ENCODE data around the gene KIAA0513. TPM values are rescaled to one million over a fixed set of nuclear protein-coding genes. Genes with fewer than 3 reads are reported as not detected.

Gene KIAA0513
- total RNA-seq, 4 donors from 2014 or later = 14.8 to 43.4 (median 28.5) TPM

DNA sequence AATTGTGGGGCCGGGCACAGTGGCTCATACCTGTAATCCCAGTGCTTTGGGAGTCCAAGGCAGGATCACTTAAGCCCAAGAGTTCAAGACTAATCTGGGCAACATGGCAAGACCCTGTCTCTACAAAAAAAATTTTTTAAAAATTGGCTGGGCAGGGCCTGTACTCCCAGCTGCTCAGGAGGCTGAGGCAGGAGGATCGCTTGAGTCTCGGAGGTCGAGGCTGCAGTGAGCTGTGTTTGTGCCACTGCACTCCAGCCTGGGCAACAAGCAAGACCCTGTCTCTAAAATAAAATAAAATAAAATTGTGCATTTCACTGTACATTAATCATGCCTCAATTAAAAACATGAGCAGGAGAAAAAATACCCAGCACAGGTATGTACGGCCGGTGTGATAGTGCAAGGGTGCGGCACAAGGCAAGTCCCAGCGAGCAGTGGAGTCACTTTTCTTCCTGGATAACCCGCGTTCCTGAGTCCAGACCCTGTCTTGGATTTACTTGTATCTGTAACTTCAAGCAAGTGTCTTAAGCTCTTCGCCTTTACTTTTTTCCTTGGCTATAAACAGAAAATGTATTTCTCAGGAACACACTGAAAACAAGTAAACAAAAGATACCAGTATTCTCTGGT is 27.6 kb upstream of the KIAA0513 start:
- H3K4me3 ChIP-seq = no peak overlapping the region
- H3K9me3 ChIP-seq = no peaks in the 10 kb centered on the region
- H3K36me3 ChIP-seq = peaks cover 0 to 10% of the 10 kb centered on the region in 2 donors
- H3K27ac ChIP-seq = peak overlapping the region; percentile 62 to 86 (median 82)
- 74% methylated on average over 7 to 11 of the region's 11 CpGs for WGBS, 2 donors (ENCODE audit: low coverage in 1 of 2)
- TF ChIP-seq EP300 (IDR thresholded peaks at IDR 0.05) = no peak
- TF ChIP-seq POLR2AphosphoS5 (IDR thresholded peaks at IDR 0.05) = no peak
- TF ChIP-seq, protein P1, sequence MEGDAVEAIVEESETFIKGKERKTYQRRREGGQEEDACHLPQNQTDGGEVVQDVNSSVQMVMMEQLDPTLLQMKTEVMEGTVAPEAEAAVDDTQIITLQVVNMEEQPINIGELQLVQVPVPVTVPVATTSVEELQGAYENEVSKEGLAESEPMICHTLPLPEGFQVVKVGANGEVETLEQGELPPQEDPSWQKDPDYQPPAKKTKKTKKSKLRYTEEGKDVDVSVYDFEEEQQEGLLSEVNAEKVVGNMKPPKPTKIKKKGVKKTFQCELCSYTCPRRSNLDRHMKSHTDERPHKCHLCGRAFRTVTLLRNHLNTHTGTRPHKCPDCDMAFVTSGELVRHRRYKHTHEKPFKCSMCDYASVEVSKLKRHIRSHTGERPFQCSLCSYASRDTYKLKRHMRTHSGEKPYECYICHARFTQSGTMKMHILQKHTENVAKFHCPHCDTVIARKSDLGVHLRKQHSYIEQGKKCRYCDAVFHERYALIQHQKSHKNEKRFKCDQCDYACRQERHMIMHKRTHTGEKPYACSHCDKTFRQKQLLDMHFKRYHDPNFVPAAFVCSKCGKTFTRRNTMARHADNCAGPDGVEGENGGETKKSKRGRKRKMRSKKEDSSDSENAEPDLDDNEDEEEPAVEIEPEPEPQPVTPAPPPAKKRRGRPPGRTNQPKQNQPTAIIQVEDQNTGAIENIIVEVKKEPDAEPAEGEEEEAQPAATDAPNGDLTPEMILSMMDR (IDR thresholded peaks at IDR 0.05) = no peak
- no peak for TF ChIP-seq POLR2A (IDR thresholded peaks at IDR 0.05)
- ATAC-seq = no peak
- H3K4me1 ChIP-seq = peaks cover 14 to 99% (median 61%) of the 10 kb centered on the region in 3 donors
- no peaks in the 10 kb centered on the region for H3K27me3 ChIP-seq

DNA sequence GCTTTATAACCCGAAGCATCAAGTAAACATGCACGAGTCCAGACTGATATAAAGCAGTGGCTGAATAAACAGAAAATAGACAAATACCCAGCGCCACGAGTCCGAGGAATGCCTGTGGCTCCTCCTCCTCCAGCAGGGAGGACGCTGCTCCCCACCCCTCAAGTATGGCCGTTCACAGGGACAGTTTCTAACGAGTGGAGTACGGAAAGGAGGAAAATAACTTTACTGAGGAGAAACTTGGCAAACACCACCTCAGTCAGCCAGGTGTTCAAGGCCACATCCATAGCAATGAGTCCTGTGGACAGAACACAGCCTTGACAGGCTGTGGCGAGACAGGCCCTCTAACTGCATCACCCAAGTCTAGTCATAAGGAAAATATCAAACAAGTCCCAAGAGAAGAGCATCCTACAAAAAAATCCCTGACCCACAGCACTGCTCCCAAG is 25.5 kb upstream of the KIAA0513 start:
- peaks cover 27 to 100% (median 73%) of the 10 kb centered on the region in 3 donors for H3K4me1 ChIP-seq
- WGBS, 2 donors (ENCODE audit: low coverage in 1 of 2) = 65% methylated on average over 5 to 6 of the region's 10 CpGs

DNA sequence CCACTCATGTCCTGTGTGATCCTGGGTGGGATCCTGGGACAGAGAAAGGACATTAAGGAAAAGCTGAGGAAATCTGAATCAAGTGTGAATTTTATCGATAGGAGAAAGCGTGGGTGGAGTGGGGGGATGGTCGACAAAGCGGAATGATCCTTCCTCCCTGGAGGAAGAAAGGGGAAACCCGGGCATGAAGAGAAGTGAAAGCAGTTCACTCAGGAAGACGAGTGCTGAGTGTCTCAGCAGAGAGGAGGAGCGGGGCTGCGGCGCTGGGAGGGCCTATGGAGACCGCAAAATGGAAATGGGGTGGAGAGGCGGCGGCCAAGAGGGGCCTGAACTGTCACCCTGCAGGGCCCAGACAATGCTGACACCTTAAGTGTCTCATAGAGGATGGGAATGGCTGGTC is 25.0 kb upstream of the KIAA0513 start:
- Histone ChIP-seq H3K9me3 (no peaks in the 10 kb centered on the region), H3K4me1 (peaks cover 27 to 100% (median 75%) of the 10 kb centered on the region in 3 donors), H3K27me3 (no peaks in the 10 kb centered on the region), H3K27ac (peak overlapping the region; percentile 86 to 97 (median 88)), H3K4me3 (peak overlapping the region in 1 of 2 donors; percentile 4), H3K36me3 (peaks cover 0 to 3% of the 10 kb centered on the region in 2 donors)
- 68 to 81% methylated on average over 9 to 10 of the region's 12 CpGs for WGBS, 2 donors (ENCODE audit: low coverage in 1 of 2)
- ATAC-seq = no peak
- no peak for TF ChIP-seq POLR2A (IDR thresholded peaks at IDR 0.05)
- TF ChIP-seq, protein P1 (IDR thresholded peaks at IDR 0.05) = no peak
- TF ChIP-seq EP300 (IDR thresholded peaks at IDR 0.05) = no peak
- no peak for TF ChIP-seq POLR2AphosphoS5 (IDR thresholded peaks at IDR 0.05)

More for the DNA sequence above, 25.5 kb upstream of the KIAA0513 start:
- Histone ChIP-seq H3K27ac (peak overlapping the region; percentile 86 to 97 (median 88)), H3K36me3 (peaks cover 0 to 3% of the 10 kb centered on the region in 2 donors), H3K4me3 (peak overlapping the region in 1 of 2 donors; percentile 4), H3K27me3 (no peaks in the 10 kb centered on the region), H3K9me3 (no peaks in the 10 kb centered on the region)
- ATAC-seq = no peak
- no peak for TF ChIP-seq POLR2AphosphoS5 (IDR thresholded peaks at IDR 0.05)
- no peak for TF ChIP-seq EP300 (IDR thresholded peaks at IDR 0.05)
- no peak for TF ChIP-seq POLR2A (IDR thresholded peaks at IDR 0.05)
- TF ChIP-seq, protein P1 (IDR thresholded peaks at IDR 0.05) = no peak

DNA sequence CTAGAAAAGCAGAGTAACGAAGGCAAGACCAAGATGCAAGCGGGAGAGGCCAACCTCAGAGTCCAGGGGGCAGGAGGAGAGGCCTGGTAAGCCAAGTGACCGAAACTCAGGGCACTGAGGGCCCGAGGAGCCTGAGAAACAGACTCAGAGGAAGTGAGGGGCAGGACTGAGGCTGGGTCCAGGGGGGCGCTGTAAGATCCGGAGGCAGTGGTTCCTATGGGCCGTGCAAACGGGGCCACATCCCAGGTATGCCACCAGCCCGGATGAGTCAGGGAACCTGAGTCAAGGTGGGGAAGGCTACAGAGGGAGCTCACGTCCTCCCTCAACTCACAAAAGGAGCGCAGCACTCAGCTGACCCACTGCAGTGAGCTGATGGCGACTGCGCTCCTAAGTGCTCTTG is 24.5 kb upstream of the KIAA0513 start:
- H3K9me3 ChIP-seq = no peaks in the 10 kb centered on the region
- no peak overlapping the region for H3K4me3 ChIP-seq
- H3K4me1 ChIP-seq = peaks cover 27 to 100% (median 79%) of the 10 kb centered on the region in 3 donors
- no peak for ATAC-seq
- H3K36me3 ChIP-seq = peaks cover 0 to 3% of the 10 kb centered on the region in 2 donors
- H3K27me3 ChIP-seq = no peaks in the 10 kb centered on the region
- TF ChIP-seq, protein P1 (IDR thresholded peaks at IDR 0.05) = no peak
- TF ChIP-seq POLR2A (IDR thresholded peaks at IDR 0.05) (no peak), EP300 (IDR thresholded peaks at IDR 0.05) (no peak), POLR2AphosphoS5 (IDR thresholded peaks at IDR 0.05) (no peak)
- WGBS, 2 donors (ENCODE audit: low coverage in 1 of 2) = 74 to 87% methylated on average over 3 to 7 of the region's 13 CpGs
- peak overlapping the region; percentile 86 to 97 (median 88) for H3K27ac ChIP-seq
